Measurements from ENCODE around the gene DLK2. TPM values are rescaled to one million over a fixed set of nuclear protein-coding genes. Genes with fewer than 3 reads are reported as not detected.

Gene DLK2
- total and polyA plus RNA-seq, 2 donors (not counting 3 experiments of a cell fraction or from before 2014, with no cell fraction given): 0.36 TPM; not detected in 1

GRCh38 chr6:43475516-43475915 is 20.2 kb upstream of the DLK2 start:
- Histone ChIP-seq H3K27ac (ENCODE audit: insufficient read depth, low read depth, low read length) (no peak overlapping the region), H3K9me3 (replicated peaks; ENCODE audit: control insufficient read depth, insufficient read depth, low read length) (no peaks in the 10 kb centered on the region), H3K9ac (replicated peaks; ENCODE audit: extremely low read depth, insufficient read depth, low read length) (no peak overlapping the region), H4K20me1 (replicated peaks; ENCODE audit: control insufficient read depth, extremely low read depth, insufficient read depth, low read length) (no peaks in the 10 kb centered on the region), H3K4me2 (ENCODE audit: insufficient read depth, low read length) (no peak overlapping the region), H3K9me1 (replicated peaks; ENCODE audit: control insufficient read depth, extremely low read depth, insufficient read depth, low read length) (no peaks in the 10 kb centered on the region), H2AFZ (ENCODE audit: low read depth, low read length) (no peak overlapping the region), H3K79me2 (ENCODE audit: control insufficient read depth, insufficient read depth, low read length) (peaks cover 14% of the 10 kb centered on the region), H3K36me3 (ENCODE audit: control insufficient read depth in 2 of 2, extremely low read depth in 1 of 2, insufficient read depth in 2 of 2, low read length in 2 of 2) (no peaks in the 10 kb centered on the region), H3K4me3 (replicated peaks in 1 of 3; ENCODE audit: insufficient read depth in 1 of 3, low read depth in 1 of 3, low read length in 3 of 3) (no peak overlapping the region), H3K4me1 (ENCODE audit: control insufficient read depth, extremely low read depth, insufficient read depth, low read length) (peaks cover 9% of the 10 kb centered on the region), H3K27me3 (ENCODE audit: control insufficient read depth in 2 of 2, insufficient read depth in 2 of 2, low read length in 2 of 2) (peaks cover 0 to 3% of the 10 kb centered on the region in 2 experiments)
- DNase-seq (ENCODE audit: low read depth, low spot score) (no peak), FAIRE-seq (no peak)
- dilution Hi-C loops (cut with MboI; ENCODE audit: extremely low pct_ligation_motif_present, low sequenced_read_pairs) (no loop called here), intact Hi-C loops (cut with micrococcal nuclease) (no loop called here)
- ChIA-PET CTCF (interaction anchor here (1.2 to 1.6 kb wide), 3 partner anchors 16 to 30 kb away, joined by 3 to 4 read pairs (median 3); no protein-coding TSS in a partner anchor), POLR2A (interaction anchor here (0.6 kb wide), 1 partner anchor 21 kb away, joined by 3 read pairs; no protein-coding TSS in a partner anchor)
- TF ChIP-seq JUN (IDR thresholded peaks at IDR 0.05; ENCODE audit: borderline replicate concordance, insufficient read depth, insufficient read length, low read depth): no peak
- no peak for TF ChIP-seq EZH2 (IDR thresholded peaks at IDR 0.05; ENCODE audit: borderline replicate concordance, low read depth, low read length, severe bottlenecking)
- TF ChIP-seq POLR2AphosphoS5 (IDR thresholded peaks at IDR 0.05; ENCODE audit: insufficient read depth, low read depth, low read length): no peak
- no peak for TF ChIP-seq MYC (IDR thresholded peaks at IDR 0.05; ENCODE audit: low read depth, low read length)
- no peak for TF ChIP-seq CTCF (IDR thresholded peaks at IDR 0.05; ENCODE audit: extremely low read depth in 1 of 2, insufficient read depth in 1 of 2, low read depth in 1 of 2, low read length in 2 of 2)
- TF ChIP-seq GATA2 (IDR thresholded peaks at IDR 0.05; ENCODE audit: insufficient read depth, insufficient read length, low read depth, low read length): no peak
- TF ChIP-seq FOS (IDR thresholded peaks at IDR 0.05; ENCODE audit: borderline replicate concordance, insufficient read depth, low read length): no peak
- TF ChIP-seq MAX (IDR thresholded peaks at IDR 0.05; ENCODE audit: insufficient read depth, insufficient read length): no peak
- no peak for TF ChIP-seq POLR2A (IDR thresholded peaks at IDR 0.05; ENCODE audit: low read depth, low read length)
- no TSS peak for BruUV-seq (replicated peaks)
